Upper lobe of left lung (tissue), 4 donors: ENCODE results near the gene APIP.

Experiments
- CTCF ChIP-seq, 6 experiments: fragments of 450-650 bp in 4 of 6; fragments of 200-600 bp in 2 of 6; sonication (generic) in 2 of 6; IDR thresholded peaks; one replicate each; pipeline ENCODE4 v1.5.1; 2016 to 2019; ENCODE audit warnings: antibody characterized with exemption in 6 of 6
- EP300 ChIP-seq, 4 donors: sonication (generic); formaldehyde crosslinking; IDR thresholded peaks; one replicate each; pipeline ENCODE4 v1.5.1; 2017; ENCODE audit warnings: antibody characterized with exemption in 4 of 4, control low read depth in 2 of 4
- POLR2A ChIP-seq, 4 donors: fragments of 450-650 bp; IDR thresholded peaks; one replicate each; pipeline ENCODE4 v1.5.1; 2016 to 2017; ENCODE audit warnings: antibody characterized with exemption in 4 of 4, mild to moderate bottlenecking in 2 of 4
- POLR2AphosphoS5 ChIP-seq, 2 donors: sonication (generic); formaldehyde crosslinking; IDR thresholded peaks; one replicate each; pipeline ENCODE4 v1.5.1; 2017; ENCODE audit warnings: antibody characterized with exemption in 2 of 2

GRCh38 chr11:34874202-34874601 lies 42.0 kb downstream of the APIP start:
- TF ChIP-seq POLR2A (IDR thresholded peaks at IDR 0.05) = no peak
- no peak for TF ChIP-seq EP300 (IDR thresholded peaks at IDR 0.05)
- no peak for TF ChIP-seq CTCF (IDR thresholded peaks at IDR 0.05)
- no peak for TF ChIP-seq POLR2AphosphoS5 (IDR thresholded peaks at IDR 0.05)
